IPS-NIHi7 (cell line): ENCODE data around the gene VPS51.
A peak's percentile ranks its signal among the peaks of the same experiment; 100 is the strongest.
"Not testable (repeated sequence)": the region's sequence is repeated elsewhere in the genome, so short reads cannot be mapped to it uniquely, and the experiment has no call there.

Experiments
- DNase-seq: peaks from one replicate; pipeline ENCODE4 v3.0.0; 2012; ENCODE audit warnings: mixed read lengths; ENCODE audit errors: extremely low spot score

Gene VPS51

DNA sequence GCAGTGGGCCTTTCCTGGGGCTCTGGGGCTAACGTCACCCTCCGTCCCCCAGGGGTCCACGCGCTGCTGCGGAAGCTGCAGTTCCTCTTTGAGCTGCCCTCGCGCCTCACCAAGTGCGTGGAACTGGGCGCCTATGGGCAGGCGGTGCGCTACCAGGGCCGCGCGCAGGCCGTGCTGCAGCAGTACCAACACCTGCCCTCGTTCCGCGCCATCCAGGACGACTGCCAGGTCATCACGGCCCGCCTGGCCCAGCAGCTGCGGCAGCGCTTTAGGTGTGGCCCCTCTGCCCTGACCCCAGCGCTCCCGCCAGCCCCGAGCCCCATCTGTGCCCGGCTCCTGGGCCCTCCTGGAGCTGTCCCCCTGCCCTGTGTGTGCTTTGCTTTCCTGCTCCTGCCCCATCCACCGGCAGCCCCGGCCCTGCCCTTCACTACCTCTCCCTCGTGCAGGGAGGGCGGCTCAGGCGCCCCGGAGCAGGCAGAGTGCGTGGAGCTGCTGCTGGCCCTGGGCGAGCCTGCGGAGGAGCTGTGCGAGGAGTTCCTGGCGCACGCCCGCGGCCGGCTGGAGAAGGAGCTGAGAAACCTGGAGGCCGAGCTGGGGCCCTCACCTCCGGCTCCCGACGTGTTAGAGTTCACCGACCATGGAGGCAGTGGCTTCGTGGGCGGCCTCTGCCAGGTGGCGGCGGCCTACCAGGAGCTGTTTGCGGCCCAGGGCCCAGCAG, 11.9 kb downstream of the VPS51 start:
- no peak for DNase-seq

GRCh38 chr11:65108469-65109123, 12.6 kb downstream of the VPS51 start:
- DNase-seq, result no peak

DNA sequence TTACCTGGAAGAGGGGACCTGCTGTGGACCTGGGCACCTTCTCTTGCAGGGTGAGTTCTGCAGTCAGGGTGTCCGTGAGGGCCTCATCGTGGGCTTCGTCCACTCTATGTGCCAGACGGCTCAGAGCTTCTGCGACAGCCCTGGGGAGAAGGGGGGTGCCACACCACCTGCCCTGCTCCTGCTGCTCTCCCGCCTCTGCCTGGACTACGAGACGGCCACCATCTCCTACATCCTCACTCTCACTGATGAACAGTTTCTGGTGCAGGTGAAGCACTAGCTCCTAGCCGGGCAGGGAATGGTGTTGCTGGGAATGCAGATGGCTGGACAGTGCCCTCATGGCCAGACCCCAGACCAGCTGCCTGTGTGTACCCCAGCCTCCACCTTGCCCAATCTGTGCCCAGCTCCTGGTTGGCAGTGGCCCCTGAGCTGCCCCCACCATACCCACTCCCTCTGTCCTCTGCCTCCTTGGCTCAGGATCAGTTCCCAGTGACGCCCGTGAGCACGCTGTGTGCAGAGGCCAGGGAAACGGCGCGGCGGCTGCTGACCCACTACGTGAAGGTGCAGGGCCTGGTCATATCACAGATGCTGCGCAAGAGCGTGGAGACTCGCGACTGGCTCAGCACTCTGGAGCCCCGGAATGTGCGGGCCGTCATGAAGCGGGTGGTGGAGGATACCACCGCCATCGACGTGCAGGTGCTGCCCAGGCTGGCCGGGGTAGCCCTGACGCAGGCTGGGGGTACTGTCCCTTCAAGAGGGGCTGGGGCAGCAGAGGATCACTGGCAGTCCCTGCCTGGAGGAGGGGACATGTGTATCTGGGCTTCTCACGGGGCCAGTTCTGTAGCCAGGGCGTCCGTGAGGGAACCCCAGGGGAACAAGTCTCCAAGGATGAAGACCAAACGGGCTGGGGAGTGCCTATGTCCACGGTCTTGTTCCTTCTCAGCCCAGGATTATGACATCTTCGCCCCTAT, 13.5 kb downstream of the VPS51 start:
- no peak for DNase-seq

DNA sequence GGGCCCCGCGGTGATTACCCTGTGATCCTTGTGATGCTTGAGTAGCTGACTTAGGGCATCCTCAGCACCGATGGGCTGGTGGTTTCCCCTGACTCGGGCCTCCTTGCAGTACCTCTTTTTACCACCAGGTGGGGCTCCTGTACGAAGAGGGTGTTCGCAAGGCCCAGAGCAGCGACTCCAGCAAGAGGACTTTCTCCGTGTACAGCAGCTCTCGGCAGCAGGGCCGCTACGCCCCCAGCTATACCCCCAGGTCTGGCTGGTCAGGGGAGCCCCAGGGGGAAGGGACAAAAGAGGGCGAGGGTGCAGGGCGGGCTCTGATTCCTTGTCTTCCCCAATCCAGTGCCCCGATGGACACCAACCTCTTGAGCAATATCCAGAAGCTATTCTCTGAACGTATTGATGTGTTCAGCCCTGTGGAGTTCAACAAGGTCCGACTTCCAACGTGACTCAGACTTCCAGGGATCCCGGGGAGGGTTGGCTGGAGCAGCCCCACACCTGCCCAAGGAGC, 14.4 kb downstream of the VPS51 start:
- DNase-seq, result peak; percentile 91

DNA sequence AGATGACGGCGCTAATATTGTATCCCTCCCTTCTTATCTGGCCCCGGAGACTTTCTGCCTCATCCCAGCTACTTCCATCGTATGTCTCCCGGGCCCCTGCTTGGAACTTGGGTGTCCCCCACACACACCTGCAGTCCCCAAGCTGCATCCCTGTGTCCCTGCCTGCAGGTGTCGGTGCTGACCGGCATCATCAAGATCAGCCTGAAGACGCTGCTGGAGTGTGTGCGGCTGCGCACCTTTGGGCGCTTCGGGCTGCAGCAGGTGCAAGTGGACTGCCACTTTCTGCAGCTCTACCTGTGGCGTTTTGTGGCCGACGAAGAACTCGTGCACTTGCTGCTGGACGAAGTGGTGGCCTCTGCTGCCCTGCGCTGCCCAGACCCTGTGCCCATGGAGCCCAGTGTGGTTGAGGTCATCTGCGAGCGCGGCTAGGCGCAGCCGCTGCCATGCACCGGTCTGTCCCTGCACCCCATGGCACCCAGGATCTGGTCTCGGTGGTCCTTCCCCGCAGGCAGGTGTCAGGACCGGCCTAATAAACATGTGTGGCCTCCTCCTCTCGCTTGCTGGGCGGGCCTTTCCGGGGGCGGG, 15.2 kb downstream of the VPS51 start:
- no peak for DNase-seq

DNA sequence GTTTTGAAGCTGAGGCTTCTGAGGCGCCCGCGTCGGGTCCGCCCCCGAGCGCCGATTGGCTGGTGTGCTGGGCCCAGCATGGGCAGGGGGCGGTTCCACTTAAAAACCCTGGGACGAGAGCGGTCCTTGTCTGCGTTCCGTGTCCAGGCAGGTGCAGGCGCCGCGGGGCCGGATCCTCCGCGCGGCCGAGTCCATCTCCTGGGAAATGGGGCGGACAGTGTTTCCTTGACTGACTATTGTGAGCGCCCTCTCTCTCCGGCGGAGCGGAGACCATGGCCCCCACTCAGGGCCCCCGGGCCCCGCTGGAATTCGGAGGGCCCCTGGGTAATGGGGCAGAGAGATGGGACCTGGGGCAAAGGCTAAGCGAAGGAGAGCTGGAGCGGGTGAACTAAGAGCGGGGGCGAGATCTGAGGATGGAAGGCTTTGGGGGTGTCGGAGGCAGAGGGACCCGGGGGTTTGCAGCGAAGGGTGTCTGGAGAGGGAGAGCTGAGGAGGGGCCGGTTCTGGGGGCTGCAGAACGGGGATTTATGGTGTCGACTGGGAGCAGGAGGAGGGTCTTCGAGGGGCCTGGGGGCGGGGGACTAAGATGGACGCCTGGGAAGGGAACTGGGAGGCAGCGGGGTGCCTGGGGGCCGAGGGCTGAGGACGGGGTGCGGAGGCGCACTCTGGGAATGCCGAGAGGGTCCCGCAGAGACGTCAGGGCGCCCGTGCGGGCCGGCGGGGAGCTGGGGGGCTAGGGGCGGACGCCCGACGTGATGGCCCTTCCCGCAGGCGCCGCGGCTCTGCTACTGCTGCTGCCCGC, 15.9 kb downstream of the VPS51 start, which contains the start of gene TM7SF2:
TSS of gene TM7SF2 (plus strand) at position 129 of the 802 bp plus-strand sequence. CDS start at position 273, 144 bp downstream.
- DNase-seq, result peak; percentile 97

DNA sequence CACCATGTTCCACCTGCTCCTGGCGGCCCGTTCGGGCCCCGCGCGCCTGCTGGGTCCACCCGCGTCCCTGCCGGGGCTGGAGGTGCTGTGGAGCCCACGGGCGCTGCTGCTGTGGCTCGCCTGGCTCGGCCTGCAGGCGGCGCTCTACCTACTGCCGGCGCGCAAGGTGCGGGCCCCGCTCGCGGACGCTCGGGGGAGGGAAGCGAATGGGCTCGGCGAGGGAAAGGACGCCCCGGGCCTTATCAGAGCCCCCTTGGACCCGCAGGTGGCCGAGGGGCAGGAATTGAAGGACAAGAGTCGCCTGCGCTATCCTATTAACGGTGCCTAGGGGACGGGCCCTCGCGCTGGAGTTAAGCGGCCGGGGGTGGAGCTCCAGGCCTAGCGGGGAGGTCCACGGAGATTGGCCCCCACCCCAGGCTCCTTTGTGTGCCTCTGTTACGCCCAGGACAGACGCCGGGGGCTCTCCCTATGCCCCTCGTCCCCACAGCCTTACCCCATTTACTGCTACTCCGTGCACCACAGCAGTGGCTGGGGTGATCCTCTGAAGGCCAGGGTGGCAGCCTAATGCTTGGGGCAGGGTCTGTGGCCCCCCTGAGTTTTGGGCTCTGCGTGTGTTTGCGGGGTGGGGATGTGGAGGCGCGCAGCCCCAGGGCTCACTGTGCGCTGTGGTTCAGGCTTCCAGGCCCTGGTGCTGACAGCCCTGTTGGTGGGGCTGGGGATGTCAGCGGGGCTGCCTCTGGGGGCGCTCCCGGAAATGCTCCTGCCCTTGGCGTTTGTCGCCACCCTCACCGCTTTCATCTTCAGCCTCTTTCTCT, 16.7 kb downstream of the VPS51 start:
- peak; percentile 68 for DNase-seq

- no peak for DNase-seq
Observed at GRCh38 chr11:65113361-65113756, 17.3 kb downstream of the VPS51 start.

GRCh38 chr11:65113839-65114238, 17.8 kb downstream of the VPS51 start:
- no peak for DNase-seq

- no peak for DNase-seq
Observed at GRCh38 chr11:65114538-65115171, 18.6 kb downstream of the VPS51 start.

DNA sequence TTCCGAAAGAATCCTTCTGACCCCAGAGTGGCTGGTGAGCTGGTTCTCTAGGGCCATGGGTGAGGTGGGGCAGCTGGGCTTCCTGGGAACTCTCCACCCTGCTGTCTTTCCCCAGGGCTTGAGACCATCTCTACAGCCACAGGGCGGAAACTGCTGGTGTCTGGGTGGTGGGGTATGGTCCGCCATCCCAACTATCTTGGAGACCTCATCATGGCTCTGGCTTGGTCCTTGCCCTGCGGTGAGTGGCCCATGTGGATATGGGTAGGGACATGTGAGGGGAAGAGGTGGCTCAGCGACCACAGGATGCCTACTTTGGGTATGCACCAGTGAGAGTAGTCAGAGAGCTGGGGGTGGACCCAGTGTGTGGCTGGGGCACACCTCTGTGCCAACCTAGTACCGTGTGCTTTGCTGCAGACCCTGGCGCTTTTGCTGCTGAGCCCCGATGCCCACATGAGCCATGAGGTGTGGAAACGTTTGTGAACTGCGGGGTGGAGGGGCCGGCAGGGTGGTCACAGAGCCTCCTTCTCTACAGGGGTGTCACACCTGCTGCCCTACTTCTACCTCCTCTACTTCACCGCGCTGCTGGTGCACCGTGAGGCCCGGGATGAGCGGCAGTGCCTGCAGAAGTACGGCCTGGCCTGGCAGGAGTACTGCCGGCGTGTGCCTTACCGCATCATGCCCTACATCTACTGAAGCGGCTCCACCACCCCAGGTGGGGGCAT, 19.5 kb downstream of the VPS51 start:
- DNase-seq, result no peak

DNA sequence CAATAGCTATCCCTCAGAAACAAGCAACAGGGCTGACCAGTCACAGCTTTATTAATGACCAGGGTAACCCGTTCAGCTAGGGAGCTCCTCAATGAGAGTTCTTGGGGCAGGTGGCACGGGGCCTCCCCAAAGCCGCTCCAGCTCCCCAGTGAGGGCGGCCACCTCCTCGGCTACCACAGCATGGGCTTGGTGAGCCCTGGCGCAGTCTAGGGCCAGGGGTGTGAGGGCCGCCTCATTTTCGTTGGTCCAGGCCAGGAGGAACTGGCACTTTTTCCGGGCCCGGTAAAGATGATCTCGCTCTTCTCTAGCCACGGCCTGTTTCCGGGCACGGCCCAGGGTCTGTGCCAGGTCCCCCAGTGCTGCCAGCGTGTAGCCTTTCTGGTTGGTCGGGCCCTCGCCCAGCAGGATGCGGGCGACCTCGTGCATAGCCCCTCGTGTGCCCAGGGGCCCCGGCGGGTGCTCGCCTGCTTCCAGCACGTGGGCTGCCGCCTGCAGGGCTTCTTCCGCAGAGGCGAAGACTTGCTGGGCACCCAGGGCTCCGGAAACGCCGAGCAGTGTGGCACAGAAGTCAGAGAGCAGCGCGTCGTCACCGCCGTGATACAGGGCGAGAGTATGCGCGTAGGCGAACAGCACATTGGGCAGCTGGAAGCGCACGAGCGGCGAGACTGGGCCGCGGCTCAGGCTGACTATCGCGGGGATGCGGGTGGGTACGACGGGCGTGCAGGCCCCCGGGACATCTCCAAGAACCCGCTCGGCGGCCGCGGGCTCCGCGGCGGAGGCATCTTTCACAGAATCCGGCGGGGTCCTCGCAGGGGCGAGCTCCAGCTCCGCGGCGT, 20.6 kb downstream of the VPS51 start:
- no peak for DNase-seq

DNA sequence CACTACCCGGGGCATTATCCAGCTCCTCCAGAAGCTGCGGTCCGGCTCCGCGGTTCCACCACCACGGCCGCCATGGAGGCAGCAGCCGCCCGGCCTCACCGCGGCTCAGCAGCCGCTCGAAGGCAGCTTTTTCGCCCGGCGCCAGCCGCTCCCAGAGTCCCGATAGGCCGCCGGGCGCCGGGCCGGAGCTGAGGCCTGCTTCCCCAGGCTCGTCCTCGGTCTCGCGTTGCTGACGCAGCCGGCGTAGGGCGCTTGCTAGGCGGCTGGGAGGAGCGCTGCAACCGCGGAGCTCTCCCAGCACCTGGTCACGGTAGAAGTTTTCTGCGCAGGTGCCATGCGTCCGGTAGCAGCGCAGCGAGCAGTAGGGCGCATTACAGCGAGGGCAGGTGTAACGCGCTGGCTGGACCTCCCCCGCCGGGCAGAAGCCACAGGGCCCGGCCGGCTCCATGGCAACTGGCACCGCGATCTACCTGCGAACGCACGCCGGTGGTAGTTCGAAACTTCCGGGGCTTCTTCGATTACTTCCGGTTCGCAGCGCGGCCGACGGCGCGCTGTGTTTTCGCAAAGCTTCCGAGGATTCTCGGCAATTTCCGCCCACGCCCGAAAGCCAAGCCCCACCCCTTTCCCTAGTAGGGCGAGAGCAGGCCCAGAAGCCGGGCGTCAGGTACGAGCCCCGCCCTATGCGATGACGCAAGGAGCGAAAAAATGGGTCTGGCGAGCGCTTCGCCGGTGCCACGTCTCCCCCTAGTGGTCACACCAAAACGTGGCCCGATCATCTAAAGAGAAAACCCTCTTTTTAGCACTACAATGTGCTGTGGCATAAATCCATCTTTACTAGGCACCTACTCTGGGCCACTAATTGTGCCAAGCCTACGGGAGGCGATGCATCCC, 21.4 kb downstream of the VPS51 start, which contains the start of gene ZNHIT2:
TSS of gene ZNHIT2 (minus strand) at position 496 of the 891 bp plus-strand sequence. CDS start at position 448, 48 bp downstream.
- DNase-seq, result peak; percentile 94

- no peak for DNase-seq
Observed at GRCh38 chr11:65118097-65118837, 22.3 kb downstream of the VPS51 start.

- DNase-seq, result not testable (repeated sequence)
Observed at GRCh38 chr11:65118891-65119669, 23.1 kb downstream of the VPS51 start.
